Neuronal stem cell (in vitro differentiated cells): ENCODE measurements around the gene SCAF4.

Experiments
- DNase-seq: peaks from one replicate; pipeline ENCODE4 v3.0.0-alpha.2; 2013; ENCODE audit warnings: low spot score
- H2AFZ ChIP-seq: one replicate; pipeline ENCODE4 v1.6.1; 2013; ENCODE audit warnings: mild to moderate bottlenecking, low read length, inconsistent platforms
- H2AK5ac ChIP-seq: 2 replicates; pipeline ENCODE4 v1.6.1; 2013; ENCODE audit warnings: low read depth, mild to moderate bottlenecking, inconsistent platforms, low read length, moderate library complexity, mixed read lengths
- H2BK120ac ChIP-seq: 2 replicates; pipeline ENCODE4 v1.6.1; 2013; ENCODE audit warnings: low read depth, mild to moderate bottlenecking, inconsistent platforms, low read length, moderate library complexity, mixed read lengths
- H2BK12ac ChIP-seq: one replicate; pipeline ENCODE4 v1.6.1; 2013; ENCODE audit warnings: low read length, inconsistent platforms
- H2BK15ac ChIP-seq: 2 replicates; pipeline ENCODE4 v1.6.1; 2013; ENCODE audit warnings: mild to moderate bottlenecking, low read length, inconsistent platforms, mixed read lengths
- H2BK5ac ChIP-seq: one replicate; pipeline ENCODE4 v1.6.1; 2013; ENCODE audit warnings: inconsistent platforms, mild to moderate bottlenecking, low read length, moderate library complexity
- H3K14ac ChIP-seq: one replicate; pipeline ENCODE4 v1.6.1; 2013; ENCODE audit warnings: low read length, inconsistent platforms
- H3K18ac ChIP-seq: 2 replicates; pipeline ENCODE4 v1.6.1; 2013; ENCODE audit warnings: low read length, inconsistent platforms
- H3K23ac ChIP-seq: 2 replicates; pipeline ENCODE4 v1.6.1; 2013; ENCODE audit warnings: low read depth, mild to moderate bottlenecking, mixed read lengths, low read length, inconsistent platforms; ENCODE audit not compliant: poor library complexity
- H3K27ac ChIP-seq: replicated peaks from 3 replicates; pipeline ENCODE4 v1.5.1; 2013; ENCODE audit warnings: low read length, inconsistent platforms
- H3K27me3 ChIP-seq, 3 experiments: 2 replicates each; pipeline ENCODE4 v1.6.1; 2013; ENCODE audit warnings: low read length in 3 of 3, mild to moderate bottlenecking in 2 of 3, inconsistent platforms in 1 of 3, low read depth in 1 of 3, mixed read lengths in 1 of 3, moderate library complexity in 1 of 3; ENCODE audit not compliant: control insufficient read depth in 3 of 3, insufficient read depth in 3 of 3
- H3K36me3 ChIP-seq, 2 donors: replicated peaks in 1 of 2; 2 replicates each; pipeline ENCODE4 v1.6.1; 2013; ENCODE audit warnings: low read length in 2 of 2; ENCODE audit not compliant: control insufficient read depth in 2 of 2, insufficient read depth in 2 of 2
- H3K4ac ChIP-seq: 2 replicates; pipeline ENCODE4 v1.6.1; 2013; ENCODE audit warnings: inconsistent platforms, mild to moderate bottlenecking, low read length, moderate library complexity
- H3K4me1 ChIP-seq, 2 donors: 1 replicate in 1 of 2; 2 replicates in 1 of 2; pipeline ENCODE4 v1.6.1; 2013; ENCODE audit warnings: low read length in 2 of 2, low read depth in 1 of 2; ENCODE audit not compliant: control insufficient read depth in 2 of 2, insufficient read depth in 1 of 2
- H3K4me2 ChIP-seq: one replicate; pipeline ENCODE4 v1.6.1; 2013; ENCODE audit warnings: mild to moderate bottlenecking, low read length, inconsistent platforms; ENCODE audit not compliant: insufficient read depth, poor library complexity, severe bottlenecking
- H3K4me3 ChIP-seq, 2 donors: 2 replicates each; pipeline ENCODE4 v1.5.1; 2013; ENCODE audit warnings: low read length in 2 of 2, mild to moderate bottlenecking in 2 of 2, inconsistent platforms in 1 of 2, moderate library complexity in 1 of 2
- H3K79me1 ChIP-seq: one replicate; pipeline ENCODE4 v1.6.1; 2013; ENCODE audit warnings: low read depth, mild to moderate bottlenecking, inconsistent platforms, low read length, moderate library complexity
- H3K9ac ChIP-seq: one replicate; pipeline ENCODE4 v1.6.1; 2013; ENCODE audit warnings: mild to moderate bottlenecking, low read depth, low read length, inconsistent platforms; ENCODE audit not compliant: poor library complexity
- H3K9me3 ChIP-seq, 2 donors: replicated peaks in 1 of 2; 2 replicates each; pipeline versions ENCODE3 to v1.6.1; 2013; ENCODE audit warnings: low read length in 2 of 2, mild to moderate bottlenecking in 2 of 2, inconsistent platforms in 1 of 2, low read depth in 1 of 2, mixed read lengths in 1 of 2, moderate library complexity in 1 of 2; ENCODE audit not compliant: control insufficient read depth in 2 of 2, insufficient read depth in 1 of 2
- H4K8ac ChIP-seq: one replicate; pipeline ENCODE4 v1.6.1; 2013; ENCODE audit warnings: low read depth, mild to moderate bottlenecking, inconsistent platforms, low read length, moderate library complexity
- H4K91ac ChIP-seq: one replicate; pipeline ENCODE4 v1.6.1; 2013; ENCODE audit warnings: low read length, low read depth, mild to moderate bottlenecking, inconsistent platforms; ENCODE audit not compliant: poor library complexity
- WGBS, 2 donors: extraction: QIAGEN DNeasy Blood & Tissue Kit; methylation state at CpG; one replicate each; pipeline ENCODE4 v1.1.7; 2013; ENCODE audit warnings: missing lambda C conversion rate in 2 of 2, mixed read lengths in 1 of 2; ENCODE audit not compliant: insufficient read length in 2 of 2, insufficient replicate concordance in 1 of 2; ENCODE audit errors: extremely low coverage in 2 of 2; 5-methylcytosine and 5-hydroxymethylcytosine counted together

SCAF4 gene

GRCh38 chr21:31700040-31700439, 31.9 kb downstream of the SCAF4 start:
- DNase-seq: no peak
- no peaks in the 10 kb centered on the region for H3K79me1 ChIP-seq
- H2BK15ac ChIP-seq: no peak overlapping the region
- H2BK120ac ChIP-seq: no peak overlapping the region
- no peak overlapping the region for H3K9ac ChIP-seq
- no peak overlapping the region for H2AK5ac ChIP-seq
- H3K4me1 ChIP-seq: no peaks in the 10 kb centered on the region
- no CpG with 5 or more reads among the region's 3 CpGs for WGBS, 2 donors
- H3K23ac ChIP-seq: no peak overlapping the region
- no peak overlapping the region for H3K4me3 ChIP-seq
- H3K27me3 ChIP-seq: no peaks in the 10 kb centered on the region
- H3K14ac ChIP-seq: no peak overlapping the region
- no peak overlapping the region for H3K27ac ChIP-seq
- H3K36me3 ChIP-seq: peaks cover 19 to 100% of the 10 kb centered on the region in 2 donors
- H4K8ac ChIP-seq: no peak overlapping the region
- no peak overlapping the region for H3K4ac ChIP-seq
- H2BK5ac ChIP-seq: no peak overlapping the region
- H2AFZ ChIP-seq: no peak overlapping the region
- no peak overlapping the region for H2BK12ac ChIP-seq
- H4K91ac ChIP-seq: no peak overlapping the region
- H3K4me2 ChIP-seq: no peak overlapping the region
- no peaks in the 10 kb centered on the region for H3K9me3 ChIP-seq
- H3K18ac ChIP-seq: no peak overlapping the region

GRCh38 chr21:31698461-31698860, 33.5 kb downstream of the SCAF4 start:
- Histone ChIP-seq H3K36me3 (peaks cover 23 to 100% of the 10 kb centered on the region in 2 donors), H3K14ac (no peak overlapping the region), H4K8ac (no peak overlapping the region), H2BK5ac (no peak overlapping the region), H2AFZ (no peak overlapping the region), H2BK120ac (no peak overlapping the region), H3K23ac (no peak overlapping the region), H2BK15ac (no peak overlapping the region), H3K27me3 (no peaks in the 10 kb centered on the region), H4K91ac (no peak overlapping the region), H2AK5ac (no peak overlapping the region), H3K27ac (no peak overlapping the region), H2BK12ac (no peak overlapping the region), H3K9me3 (no peaks in the 10 kb centered on the region), H3K4me2 (no peak overlapping the region), H3K18ac (no peak overlapping the region), H3K9ac (no peak overlapping the region), H3K4me3 (no peak overlapping the region), H3K4me1 (no peaks in the 10 kb centered on the region), H3K79me1 (no peaks in the 10 kb centered on the region), H3K4ac (no peak overlapping the region)
- DNase-seq: no peak

GRCh38 chr21:31696424-31696823, 35.5 kb downstream of the SCAF4 start:
- Histone ChIP-seq H4K91ac (no peak overlapping the region), H3K14ac (no peak overlapping the region), H3K9me3 (no peaks in the 10 kb centered on the region), H3K27ac (no peak overlapping the region), H3K23ac (no peak overlapping the region), H3K9ac (no peak overlapping the region), H2BK15ac (no peak overlapping the region), H4K8ac (no peak overlapping the region), H3K36me3 (peaks cover 26 to 100% of the 10 kb centered on the region in 2 donors), H3K18ac (no peak overlapping the region), H2BK120ac (no peak overlapping the region), H3K4me3 (no peak overlapping the region), H3K27me3 (no peaks in the 10 kb centered on the region), H2BK5ac (no peak overlapping the region), H3K4me1 (no peaks in the 10 kb centered on the region), H3K4me2 (no peak overlapping the region), H2AK5ac (no peak overlapping the region), H3K79me1 (no peaks in the 10 kb centered on the region), H2AFZ (no peak overlapping the region), H2BK12ac (no peak overlapping the region), H3K4ac (no peak overlapping the region)
- no peak for DNase-seq
- no CpG with 5 or more reads among the region's 6 CpGs for WGBS, 2 donors

GRCh38 chr21:31693222-31693621, 38.7 kb downstream of the SCAF4 start:
- H3K9ac ChIP-seq: no peak overlapping the region
- H4K91ac ChIP-seq: no peak overlapping the region
- no peak overlapping the region for H3K27ac ChIP-seq
- H3K9me3 ChIP-seq: no peaks in the 10 kb centered on the region
- H3K4me3 ChIP-seq: no peak overlapping the region
- H2BK120ac ChIP-seq: no peak overlapping the region
- DNase-seq: no peak
- H2BK15ac ChIP-seq: no peak overlapping the region
- no peak overlapping the region for H2BK12ac ChIP-seq
- no peak overlapping the region for H3K4ac ChIP-seq
- no peak overlapping the region for H2AK5ac ChIP-seq
- no peaks in the 10 kb centered on the region for H3K4me1 ChIP-seq
- H3K36me3 ChIP-seq: peaks cover 33 to 100% of the 10 kb centered on the region in 2 donors
- H3K4me2 ChIP-seq: no peak overlapping the region
- H2AFZ ChIP-seq: no peak overlapping the region
- WGBS, 2 donors: no CpG with 5 or more reads among the region's 16 CpGs
- no peak overlapping the region for H3K23ac ChIP-seq
- no peak overlapping the region for H4K8ac ChIP-seq
- no peak overlapping the region for H3K14ac ChIP-seq
- no peak overlapping the region for H3K18ac ChIP-seq
- H3K27me3 ChIP-seq: no peaks in the 10 kb centered on the region
- H3K79me1 ChIP-seq: peaks cover 2% of the 10 kb centered on the region
- no peak overlapping the region for H2BK5ac ChIP-seq
